GM23338 (cell line): ENCODE results near the gene KAZN. TPM values are rescaled to one million over a fixed set of nuclear protein-coding genes. Genes with fewer than 3 reads are reported as not detected.

ENCODE experiments used
- EZH2 ChIP-seq: fragments of 200-600 bp; sonication (generic); IDR thresholded peaks from one replicate; pipeline ENCODE4 v1.8.0; 2017; ENCODE audit warnings: antibody characterized with exemption, mild to moderate bottlenecking, low read depth; ENCODE audit not compliant: unreplicated experiment
- POLR2AphosphoS5 ChIP-seq: IDR thresholded peaks from 2 replicates; pipeline ENCODE4 v1.6.1; 2016; ENCODE audit warnings: antibody characterized with exemption, low read depth
- ZNF114 ChIP-seq: fragments of 250-450 bp; sonication (Bioruptor Pico); IDR thresholded peaks from 2 replicates; pipeline ENCODE4 v1.5.0; 2020; ENCODE audit warnings: mild to moderate bottlenecking, moderate library complexity
- polyA plus RNA-seq: library from polyadenylated mRNA; unstranded; fragments of >200 nt; fragmentation: Nextera tagmentation; extraction: Ambion mirVana; gene quantifications from 2 replicates; pipeline ENCODE4 v1.2.1, GENCODE V29; 2016
- total RNA-seq: library from RNA; depleted of rRNA; stranded (reverse); fragments of >200 nt; shearing (Covaris generic); gene quantifications from 2 replicates; pipeline ENCODE4 v1.2.3, GENCODE V29; 2014
- TF ChIP-seq, protein P1 (sequence below): fragments of 250-450 bp; sonication (Bioruptor Pico); IDR thresholded peaks from 2 replicates; pipeline ENCODE4 v1.5.0; 2020; ENCODE audit warnings: mild to moderate bottlenecking, moderate library complexity
- TF ChIP-seq, protein P2 (sequence below), 2 experiments: fragments of 200-600 bp in 1 of 2; sonication (generic) in 1 of 2; conservative IDR thresholded peaks; 2 replicates each; pipeline versions ENCODE4 v1.5.1 to v1.6.1; 2016 to 2017; ENCODE audit warnings: antibody characterized with exemption in 2 of 2, low read depth in 2 of 2, mild to moderate bottlenecking in 2 of 2, moderate library complexity in 1 of 2
- TF ChIP-seq, protein P3 (sequence below): IDR thresholded peaks from one replicate; pipeline ENCODE4 v1.6.1; 2018; ENCODE audit warnings: antibody characterized with exemption; ENCODE audit not compliant: unreplicated experiment

KAZN gene
- total and polyA plus RNA-seq, 2 experiments from 2014 or later, result 9.9 to 15.0 TPM

DNA sequence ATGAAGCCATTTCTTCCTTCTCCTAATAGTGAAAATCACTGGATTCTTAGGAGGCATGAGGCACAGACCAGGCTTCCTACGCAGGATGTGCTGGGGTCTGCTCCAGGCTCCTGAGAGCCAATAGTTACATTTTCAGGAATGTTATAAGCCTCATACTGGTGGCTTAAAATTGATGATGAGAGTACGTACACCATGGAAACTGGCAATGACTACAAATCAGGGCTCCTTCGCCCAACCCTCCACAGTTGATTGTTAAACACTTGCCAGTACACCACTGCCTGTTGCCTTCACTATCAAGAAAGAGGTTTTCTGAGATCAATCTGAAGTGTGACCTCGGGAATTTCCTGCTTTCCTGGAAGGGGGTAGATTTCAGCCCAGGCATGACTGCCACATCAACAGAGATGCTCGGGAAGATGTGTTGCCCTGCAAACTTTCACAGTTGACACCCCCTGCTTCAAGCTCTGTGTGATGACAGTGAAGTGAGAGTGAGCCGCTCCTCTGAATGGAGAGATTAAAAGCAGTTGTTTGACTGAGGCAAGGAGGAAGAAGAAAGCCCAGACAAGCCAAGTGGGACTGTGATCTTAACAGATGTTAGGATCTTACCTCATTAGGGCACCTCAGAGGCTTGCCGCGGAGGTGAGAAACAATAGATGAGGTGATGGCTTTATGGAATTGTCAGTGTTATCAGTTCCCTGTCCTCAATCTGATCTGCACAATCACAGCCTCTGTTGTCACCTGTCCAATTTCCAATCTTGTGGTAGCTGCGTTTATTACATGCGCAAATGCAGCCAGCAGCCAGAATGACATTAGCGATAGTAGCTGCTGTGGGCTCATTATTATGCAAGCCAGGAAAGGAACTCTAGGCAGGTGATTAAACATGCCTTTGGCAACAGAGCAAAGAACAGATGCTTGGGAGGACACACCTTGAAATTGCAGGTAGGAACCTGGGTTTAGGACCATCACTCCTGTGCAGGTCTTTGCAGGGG is 277.3 kb downstream of the KAZN start (continued):
- TF ChIP-seq, protein P1, sequence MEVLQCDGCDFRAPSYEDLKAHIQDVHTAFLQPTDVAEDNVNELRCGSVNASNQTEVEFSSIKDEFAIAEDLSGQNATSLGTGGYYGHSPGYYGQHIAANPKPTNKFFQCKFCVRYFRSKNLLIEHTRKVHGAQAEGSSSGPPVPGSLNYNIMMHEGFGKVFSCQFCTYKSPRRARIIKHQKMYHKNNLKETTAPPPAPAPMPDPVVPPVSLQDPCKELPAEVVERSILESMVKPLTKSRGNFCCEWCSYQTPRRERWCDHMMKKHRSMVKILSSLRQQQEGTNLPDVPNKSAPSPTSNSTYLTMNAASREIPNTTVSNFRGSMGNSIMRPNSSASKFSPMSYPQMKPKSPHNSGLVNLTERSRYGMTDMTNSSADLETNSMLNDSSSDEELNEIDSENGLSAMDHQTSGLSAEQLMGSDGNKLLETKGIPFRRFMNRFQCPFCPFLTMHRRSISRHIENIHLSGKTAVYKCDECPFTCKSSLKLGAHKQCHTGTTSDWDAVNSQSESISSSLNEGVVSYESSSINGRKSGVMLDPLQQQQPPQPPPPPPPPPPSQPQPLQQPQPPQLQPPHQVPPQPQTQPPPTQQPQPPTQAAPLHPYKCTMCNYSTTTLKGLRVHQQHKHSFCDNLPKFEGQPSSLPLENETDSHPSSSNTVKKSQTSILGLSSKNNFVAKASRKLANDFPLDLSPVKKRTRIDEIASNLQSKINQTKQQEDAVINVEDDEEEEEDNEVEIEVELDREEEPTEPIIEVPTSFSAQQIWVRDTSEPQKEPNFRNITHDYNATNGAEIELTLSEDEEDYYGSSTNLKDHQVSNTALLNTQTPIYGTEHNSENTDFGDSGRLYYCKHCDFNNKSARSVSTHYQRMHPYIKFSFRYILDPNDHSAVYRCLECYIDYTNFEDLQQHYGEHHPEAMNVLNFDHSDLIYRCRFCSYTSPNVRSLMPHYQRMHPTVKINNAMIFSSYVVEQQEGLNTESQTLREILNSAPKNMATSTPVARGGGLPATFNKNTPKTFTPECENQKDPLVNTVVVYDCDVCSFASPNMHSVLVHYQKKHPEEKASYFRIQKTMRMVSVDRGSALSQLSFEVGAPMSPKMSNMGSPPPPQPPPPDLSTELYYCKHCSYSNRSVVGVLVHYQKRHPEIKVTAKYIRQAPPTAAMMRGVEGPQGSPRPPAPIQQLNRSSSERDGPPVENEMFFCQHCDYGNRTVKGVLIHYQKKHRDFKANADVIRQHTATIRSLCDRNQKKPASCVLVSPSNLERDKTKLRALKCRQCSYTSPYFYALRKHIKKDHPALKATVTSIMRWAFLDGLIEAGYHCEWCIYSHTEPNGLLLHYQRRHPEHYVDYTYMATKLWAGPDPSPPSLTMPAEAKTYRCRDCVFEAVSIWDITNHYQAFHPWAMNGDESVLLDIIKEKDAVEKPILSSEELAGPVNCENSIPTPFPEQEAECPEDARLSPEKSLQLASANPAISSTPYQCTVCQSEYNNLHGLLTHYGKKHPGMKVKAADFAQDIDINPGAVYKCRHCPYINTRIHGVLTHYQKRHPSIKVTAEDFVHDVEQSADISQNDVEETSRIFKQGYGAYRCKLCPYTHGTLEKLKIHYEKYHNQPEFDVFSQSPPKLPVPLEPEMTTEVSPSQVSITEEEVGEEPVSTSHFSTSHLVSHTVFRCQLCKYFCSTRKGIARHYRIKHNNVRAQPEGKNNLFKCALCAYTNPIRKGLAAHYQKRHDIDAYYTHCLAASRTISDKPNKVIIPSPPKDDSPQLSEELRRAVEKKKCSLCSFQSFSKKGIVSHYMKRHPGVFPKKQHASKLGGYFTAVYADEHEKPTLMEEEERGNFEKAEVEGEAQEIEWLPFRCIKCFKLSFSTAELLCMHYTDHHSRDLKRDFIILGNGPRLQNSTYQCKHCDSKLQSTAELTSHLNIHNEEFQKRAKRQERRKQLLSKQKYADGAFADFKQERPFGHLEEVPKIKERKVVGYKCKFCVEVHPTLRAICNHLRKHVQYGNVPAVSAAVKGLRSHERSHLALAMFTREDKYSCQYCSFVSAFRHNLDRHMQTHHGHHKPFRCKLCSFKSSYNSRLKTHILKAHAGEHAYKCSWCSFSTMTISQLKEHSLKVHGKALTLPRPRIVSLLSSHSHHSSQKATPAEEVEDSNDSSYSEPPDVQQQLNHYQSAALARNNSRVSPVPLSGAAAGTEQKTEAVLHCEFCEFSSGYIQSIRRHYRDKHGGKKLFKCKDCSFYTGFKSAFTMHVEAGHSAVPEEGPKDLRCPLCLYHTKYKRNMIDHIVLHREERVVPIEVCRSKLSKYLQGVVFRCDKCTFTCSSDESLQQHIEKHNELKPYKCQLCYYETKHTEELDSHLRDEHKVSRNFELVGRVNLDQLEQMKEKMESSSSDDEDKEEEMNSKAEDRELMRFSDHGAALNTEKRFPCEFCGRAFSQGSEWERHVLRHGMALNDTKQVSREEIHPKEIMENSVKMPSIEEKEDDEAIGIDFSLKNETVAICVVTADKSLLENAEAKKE, result no peak
- TF ChIP-seq POLR2AphosphoS5 (no peak), ZNF114 (CRISPR knock-in tag) (no peak), EZH2 (no peak)
- TF ChIP-seq, protein P2, sequence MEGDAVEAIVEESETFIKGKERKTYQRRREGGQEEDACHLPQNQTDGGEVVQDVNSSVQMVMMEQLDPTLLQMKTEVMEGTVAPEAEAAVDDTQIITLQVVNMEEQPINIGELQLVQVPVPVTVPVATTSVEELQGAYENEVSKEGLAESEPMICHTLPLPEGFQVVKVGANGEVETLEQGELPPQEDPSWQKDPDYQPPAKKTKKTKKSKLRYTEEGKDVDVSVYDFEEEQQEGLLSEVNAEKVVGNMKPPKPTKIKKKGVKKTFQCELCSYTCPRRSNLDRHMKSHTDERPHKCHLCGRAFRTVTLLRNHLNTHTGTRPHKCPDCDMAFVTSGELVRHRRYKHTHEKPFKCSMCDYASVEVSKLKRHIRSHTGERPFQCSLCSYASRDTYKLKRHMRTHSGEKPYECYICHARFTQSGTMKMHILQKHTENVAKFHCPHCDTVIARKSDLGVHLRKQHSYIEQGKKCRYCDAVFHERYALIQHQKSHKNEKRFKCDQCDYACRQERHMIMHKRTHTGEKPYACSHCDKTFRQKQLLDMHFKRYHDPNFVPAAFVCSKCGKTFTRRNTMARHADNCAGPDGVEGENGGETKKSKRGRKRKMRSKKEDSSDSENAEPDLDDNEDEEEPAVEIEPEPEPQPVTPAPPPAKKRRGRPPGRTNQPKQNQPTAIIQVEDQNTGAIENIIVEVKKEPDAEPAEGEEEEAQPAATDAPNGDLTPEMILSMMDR (conservative IDR thresholded peaks at IDR 0.05; ENCODE audit: low read depth in 2 of 2), result no peak
- TF ChIP-seq, protein P3, sequence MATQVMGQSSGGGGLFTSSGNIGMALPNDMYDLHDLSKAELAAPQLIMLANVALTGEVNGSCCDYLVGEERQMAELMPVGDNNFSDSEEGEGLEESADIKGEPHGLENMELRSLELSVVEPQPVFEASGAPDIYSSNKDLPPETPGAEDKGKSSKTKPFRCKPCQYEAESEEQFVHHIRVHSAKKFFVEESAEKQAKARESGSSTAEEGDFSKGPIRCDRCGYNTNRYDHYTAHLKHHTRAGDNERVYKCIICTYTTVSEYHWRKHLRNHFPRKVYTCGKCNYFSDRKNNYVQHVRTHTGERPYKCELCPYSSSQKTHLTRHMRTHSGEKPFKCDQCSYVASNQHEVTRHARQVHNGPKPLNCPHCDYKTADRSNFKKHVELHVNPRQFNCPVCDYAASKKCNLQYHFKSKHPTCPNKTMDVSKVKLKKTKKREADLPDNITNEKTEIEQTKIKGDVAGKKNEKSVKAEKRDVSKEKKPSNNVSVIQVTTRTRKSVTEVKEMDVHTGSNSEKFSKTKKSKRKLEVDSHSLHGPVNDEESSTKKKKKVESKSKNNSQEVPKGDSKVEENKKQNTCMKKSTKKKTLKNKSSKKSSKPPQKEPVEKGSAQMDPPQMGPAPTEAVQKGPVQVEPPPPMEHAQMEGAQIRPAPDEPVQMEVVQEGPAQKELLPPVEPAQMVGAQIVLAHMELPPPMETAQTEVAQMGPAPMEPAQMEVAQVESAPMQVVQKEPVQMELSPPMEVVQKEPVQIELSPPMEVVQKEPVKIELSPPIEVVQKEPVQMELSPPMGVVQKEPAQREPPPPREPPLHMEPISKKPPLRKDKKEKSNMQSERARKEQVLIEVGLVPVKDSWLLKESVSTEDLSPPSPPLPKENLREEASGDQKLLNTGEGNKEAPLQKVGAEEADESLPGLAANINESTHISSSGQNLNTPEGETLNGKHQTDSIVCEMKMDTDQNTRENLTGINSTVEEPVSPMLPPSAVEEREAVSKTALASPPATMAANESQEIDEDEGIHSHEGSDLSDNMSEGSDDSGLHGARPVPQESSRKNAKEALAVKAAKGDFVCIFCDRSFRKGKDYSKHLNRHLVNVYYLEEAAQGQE, result no peak
